ENCODE measurements around the gene SCN8A. TPM values are rescaled to one million over a fixed set of nuclear protein-coding genes. Genes with fewer than 3 reads are reported as not detected.
A peak's percentile ranks its signal among the peaks of the same experiment; 100 is the strongest.

Gene SCN8A
- total and polyA plus RNA-seq, 2 donors (not counting 3 experiments of a cell fraction or from before 2014, with no cell fraction given): 9.4 to 20.4 TPM

DNA sequence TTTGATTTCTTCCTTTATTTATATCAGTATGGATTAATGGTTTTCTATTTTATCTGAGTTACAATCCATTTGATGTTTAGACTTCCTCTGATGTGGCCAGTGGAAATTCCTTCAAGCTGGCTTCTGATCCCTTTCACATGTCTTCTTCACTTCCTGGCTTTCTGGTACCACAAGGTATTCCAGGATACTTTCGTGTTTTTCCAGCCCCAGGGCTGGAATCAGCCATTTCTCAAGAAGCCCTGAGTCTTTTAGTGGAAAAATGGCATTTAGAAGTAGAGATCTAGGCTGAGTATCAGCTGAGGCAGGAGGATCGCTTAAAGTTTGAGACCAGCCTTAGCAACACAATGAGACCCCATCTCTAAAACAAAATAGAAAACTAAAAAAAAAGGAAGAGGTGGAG lies 164.2 kb downstream of the SCN8A start:
- H3K27ac ChIP-seq (ENCODE audit: insufficient read depth, low read depth, low read length): peak overlapping the region; percentile 74
- H4K20me1 ChIP-seq (replicated peaks; ENCODE audit: control insufficient read depth, extremely low read depth, insufficient read depth, low read length): no peaks in the 10 kb centered on the region
- no peaks in the 10 kb centered on the region for H3K27me3 ChIP-seq (ENCODE audit: control insufficient read depth in 2 of 2, insufficient read depth in 2 of 2, low read length in 2 of 2)
- no peak for TF ChIP-seq MYC (IDR thresholded peaks at IDR 0.05; ENCODE audit: low read depth, low read length)
- TF ChIP-seq, protein P1, sequence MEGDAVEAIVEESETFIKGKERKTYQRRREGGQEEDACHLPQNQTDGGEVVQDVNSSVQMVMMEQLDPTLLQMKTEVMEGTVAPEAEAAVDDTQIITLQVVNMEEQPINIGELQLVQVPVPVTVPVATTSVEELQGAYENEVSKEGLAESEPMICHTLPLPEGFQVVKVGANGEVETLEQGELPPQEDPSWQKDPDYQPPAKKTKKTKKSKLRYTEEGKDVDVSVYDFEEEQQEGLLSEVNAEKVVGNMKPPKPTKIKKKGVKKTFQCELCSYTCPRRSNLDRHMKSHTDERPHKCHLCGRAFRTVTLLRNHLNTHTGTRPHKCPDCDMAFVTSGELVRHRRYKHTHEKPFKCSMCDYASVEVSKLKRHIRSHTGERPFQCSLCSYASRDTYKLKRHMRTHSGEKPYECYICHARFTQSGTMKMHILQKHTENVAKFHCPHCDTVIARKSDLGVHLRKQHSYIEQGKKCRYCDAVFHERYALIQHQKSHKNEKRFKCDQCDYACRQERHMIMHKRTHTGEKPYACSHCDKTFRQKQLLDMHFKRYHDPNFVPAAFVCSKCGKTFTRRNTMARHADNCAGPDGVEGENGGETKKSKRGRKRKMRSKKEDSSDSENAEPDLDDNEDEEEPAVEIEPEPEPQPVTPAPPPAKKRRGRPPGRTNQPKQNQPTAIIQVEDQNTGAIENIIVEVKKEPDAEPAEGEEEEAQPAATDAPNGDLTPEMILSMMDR (IDR thresholded peaks at IDR 0.05; ENCODE audit: extremely low read depth in 1 of 2, insufficient read depth in 1 of 2, low read depth in 1 of 2, low read length in 2 of 2): no peak
- no peak for TF ChIP-seq EZH2 (IDR thresholded peaks at IDR 0.05; ENCODE audit: borderline replicate concordance, low read depth, low read length, severe bottlenecking)
- TF ChIP-seq FOS (IDR thresholded peaks at IDR 0.05; ENCODE audit: borderline replicate concordance, insufficient read depth, low read length): no peak
- FAIRE-seq (no peak), DNase-seq (ENCODE audit: low read depth, low spot score) (peak; percentile 51)
- no peaks in the 10 kb centered on the region for H3K9me1 ChIP-seq (replicated peaks; ENCODE audit: control insufficient read depth, extremely low read depth, insufficient read depth, low read length)
- H2AFZ ChIP-seq (ENCODE audit: low read depth, low read length): no peak overlapping the region
- POLR2A ChIA-PET: no interaction called here
- H3K79me2 ChIP-seq (ENCODE audit: control insufficient read depth, insufficient read depth, low read length): no peaks in the 10 kb centered on the region
- H3K4me1 ChIP-seq (ENCODE audit: control insufficient read depth, extremely low read depth, insufficient read depth, low read length): peaks cover 27% of the 10 kb centered on the region
- H3K4me3 ChIP-seq (replicated peaks in 1 of 3; ENCODE audit: insufficient read depth in 1 of 3, low read depth in 1 of 3, low read length in 3 of 3): no peak overlapping the region
- CTCF ChIA-PET: interaction anchor here (0.9 to 1.8 kb wide), 2 partner anchors 11 to 120 kb away, joined by 4 to 7 read pairs; no protein-coding TSS in a partner anchor
- dilution Hi-C loops (cut with MboI; ENCODE audit: extremely low pct_ligation_motif_present, low sequenced_read_pairs): no loop called here
- peaks cover 0 to 9% of the 10 kb centered on the region in 2 experiments for H3K36me3 ChIP-seq (ENCODE audit: control insufficient read depth in 2 of 2, extremely low read depth in 1 of 2, insufficient read depth in 2 of 2, low read length in 2 of 2)
- H3K9ac ChIP-seq (replicated peaks; ENCODE audit: extremely low read depth, insufficient read depth, low read length): no peak overlapping the region
- BruUV-seq (replicated peaks): no TSS peak
- H3K4me2 ChIP-seq (ENCODE audit: insufficient read depth, low read length): no peak overlapping the region
- intact Hi-C loops (cut with micrococcal nuclease): loop anchor here (2.0 kb wide), 1 partner anchor 68 kb away; no protein-coding TSS in a partner anchor
- H3K9me3 ChIP-seq (replicated peaks; ENCODE audit: control insufficient read depth, insufficient read depth, low read length): no peaks in the 10 kb centered on the region

DNA sequence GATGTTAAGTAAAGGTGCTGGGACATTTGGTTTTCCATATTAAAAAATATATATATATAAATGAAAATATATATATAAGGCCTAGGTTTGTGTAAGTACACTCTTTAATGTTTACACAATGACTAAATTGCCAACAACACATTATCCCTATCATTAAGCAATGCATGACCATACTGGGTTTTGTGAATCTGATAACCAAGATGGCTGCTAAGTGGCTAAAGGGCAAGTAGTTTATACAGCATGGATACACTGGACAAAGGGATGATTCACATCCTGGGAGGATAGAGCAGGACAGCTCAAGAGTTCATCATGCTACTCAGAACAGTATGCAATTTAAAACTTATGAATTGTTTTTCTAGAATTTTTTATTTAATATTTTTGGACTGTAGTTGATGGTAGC lies 168.1 kb downstream of the SCN8A start:
- Histone ChIP-seq H3K9me3 (replicated peaks; ENCODE audit: control insufficient read depth, insufficient read depth, low read length) (no peaks in the 10 kb centered on the region), H3K79me2 (ENCODE audit: control insufficient read depth, insufficient read depth, low read length) (no peaks in the 10 kb centered on the region), H3K9ac (replicated peaks; ENCODE audit: extremely low read depth, insufficient read depth, low read length) (no peak overlapping the region), H3K27ac (ENCODE audit: insufficient read depth, low read depth, low read length) (no peak overlapping the region), H2AFZ (ENCODE audit: low read depth, low read length) (no peak overlapping the region), H3K4me3 (replicated peaks in 1 of 3; ENCODE audit: insufficient read depth in 1 of 3, low read depth in 1 of 3, low read length in 3 of 3) (no peak overlapping the region), H3K9me1 (replicated peaks; ENCODE audit: control insufficient read depth, extremely low read depth, insufficient read depth, low read length) (no peaks in the 10 kb centered on the region), H3K4me1 (ENCODE audit: control insufficient read depth, extremely low read depth, insufficient read depth, low read length) (peaks cover 15% of the 10 kb centered on the region), H4K20me1 (replicated peaks; ENCODE audit: control insufficient read depth, extremely low read depth, insufficient read depth, low read length) (no peaks in the 10 kb centered on the region), H3K4me2 (ENCODE audit: insufficient read depth, low read length) (no peak overlapping the region), H3K27me3 (ENCODE audit: control insufficient read depth in 2 of 2, insufficient read depth in 2 of 2, low read length in 2 of 2) (no peaks in the 10 kb centered on the region), H3K36me3 (ENCODE audit: control insufficient read depth in 2 of 2, extremely low read depth in 1 of 2, insufficient read depth in 2 of 2, low read length in 2 of 2) (peaks cover 2 to 10% of the 10 kb centered on the region in 2 experiments)
- FAIRE-seq (no peak), DNase-seq (ENCODE audit: low read depth, low spot score) (no peak)
- dilution Hi-C loops (cut with MboI; ENCODE audit: extremely low pct_ligation_motif_present, low sequenced_read_pairs) (no loop called here), intact Hi-C loops (cut with micrococcal nuclease) (no loop called here)
- no TSS peak for BruUV-seq (replicated peaks)
- ChIA-PET POLR2A (no interaction called here), CTCF (interaction anchor here (0.9 kb wide), 1 partner anchor 15 kb away, joined by 3 read pairs; no protein-coding TSS in a partner anchor)
- TF ChIP-seq GATA2 (IDR thresholded peaks at IDR 0.05; ENCODE audit: insufficient read depth, insufficient read length, low read depth, low read length) (no peak), FOS (IDR thresholded peaks at IDR 0.05; ENCODE audit: borderline replicate concordance, insufficient read depth, low read length) (no peak), EZH2 (IDR thresholded peaks at IDR 0.05; ENCODE audit: borderline replicate concordance, low read depth, low read length, severe bottlenecking) (no peak), POLR2A (IDR thresholded peaks at IDR 0.05; ENCODE audit: low read depth, low read length) (no peak), POLR2AphosphoS5 (IDR thresholded peaks at IDR 0.05; ENCODE audit: insufficient read depth, low read depth, low read length) (no peak), MYC (IDR thresholded peaks at IDR 0.05; ENCODE audit: low read depth, low read length) (no peak)
- TF ChIP-seq, protein P2, sequence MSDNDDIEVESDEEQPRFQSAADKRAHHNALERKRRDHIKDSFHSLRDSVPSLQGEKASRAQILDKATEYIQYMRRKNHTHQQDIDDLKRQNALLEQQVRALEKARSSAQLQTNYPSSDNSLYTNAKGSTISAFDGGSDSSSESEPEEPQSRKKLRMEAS (IDR thresholded peaks at IDR 0.05; ENCODE audit: insufficient read depth, insufficient read length): no peak

All from endothelial cell of umbilical vein (primary cell).